GM10266 (cell line): ENCODE measurements around the gene TMEM272.

Experiments used
- DNase-seq: peaks from one replicate; pipeline ENCODE4 v3.0.0; 2012; ENCODE audit errors: extremely low spot score
- TF ChIP-seq, protein P1 (sequence below): IDR thresholded peaks from 2 replicates; pipeline ENCODE4 v1.5.1; 2012; ENCODE audit warnings: mild to moderate bottlenecking, low read depth; ENCODE audit not compliant: control insufficient read depth, insufficient read depth; ENCODE audit errors: missing control alignments

Gene TMEM272

GRCh38 chr13:51856027-51856736, 11.2 kb upstream of the TMEM272 start:
- no peak for DNase-seq
- TF ChIP-seq, protein P1, sequence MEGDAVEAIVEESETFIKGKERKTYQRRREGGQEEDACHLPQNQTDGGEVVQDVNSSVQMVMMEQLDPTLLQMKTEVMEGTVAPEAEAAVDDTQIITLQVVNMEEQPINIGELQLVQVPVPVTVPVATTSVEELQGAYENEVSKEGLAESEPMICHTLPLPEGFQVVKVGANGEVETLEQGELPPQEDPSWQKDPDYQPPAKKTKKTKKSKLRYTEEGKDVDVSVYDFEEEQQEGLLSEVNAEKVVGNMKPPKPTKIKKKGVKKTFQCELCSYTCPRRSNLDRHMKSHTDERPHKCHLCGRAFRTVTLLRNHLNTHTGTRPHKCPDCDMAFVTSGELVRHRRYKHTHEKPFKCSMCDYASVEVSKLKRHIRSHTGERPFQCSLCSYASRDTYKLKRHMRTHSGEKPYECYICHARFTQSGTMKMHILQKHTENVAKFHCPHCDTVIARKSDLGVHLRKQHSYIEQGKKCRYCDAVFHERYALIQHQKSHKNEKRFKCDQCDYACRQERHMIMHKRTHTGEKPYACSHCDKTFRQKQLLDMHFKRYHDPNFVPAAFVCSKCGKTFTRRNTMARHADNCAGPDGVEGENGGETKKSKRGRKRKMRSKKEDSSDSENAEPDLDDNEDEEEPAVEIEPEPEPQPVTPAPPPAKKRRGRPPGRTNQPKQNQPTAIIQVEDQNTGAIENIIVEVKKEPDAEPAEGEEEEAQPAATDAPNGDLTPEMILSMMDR = no peak

DNA sequence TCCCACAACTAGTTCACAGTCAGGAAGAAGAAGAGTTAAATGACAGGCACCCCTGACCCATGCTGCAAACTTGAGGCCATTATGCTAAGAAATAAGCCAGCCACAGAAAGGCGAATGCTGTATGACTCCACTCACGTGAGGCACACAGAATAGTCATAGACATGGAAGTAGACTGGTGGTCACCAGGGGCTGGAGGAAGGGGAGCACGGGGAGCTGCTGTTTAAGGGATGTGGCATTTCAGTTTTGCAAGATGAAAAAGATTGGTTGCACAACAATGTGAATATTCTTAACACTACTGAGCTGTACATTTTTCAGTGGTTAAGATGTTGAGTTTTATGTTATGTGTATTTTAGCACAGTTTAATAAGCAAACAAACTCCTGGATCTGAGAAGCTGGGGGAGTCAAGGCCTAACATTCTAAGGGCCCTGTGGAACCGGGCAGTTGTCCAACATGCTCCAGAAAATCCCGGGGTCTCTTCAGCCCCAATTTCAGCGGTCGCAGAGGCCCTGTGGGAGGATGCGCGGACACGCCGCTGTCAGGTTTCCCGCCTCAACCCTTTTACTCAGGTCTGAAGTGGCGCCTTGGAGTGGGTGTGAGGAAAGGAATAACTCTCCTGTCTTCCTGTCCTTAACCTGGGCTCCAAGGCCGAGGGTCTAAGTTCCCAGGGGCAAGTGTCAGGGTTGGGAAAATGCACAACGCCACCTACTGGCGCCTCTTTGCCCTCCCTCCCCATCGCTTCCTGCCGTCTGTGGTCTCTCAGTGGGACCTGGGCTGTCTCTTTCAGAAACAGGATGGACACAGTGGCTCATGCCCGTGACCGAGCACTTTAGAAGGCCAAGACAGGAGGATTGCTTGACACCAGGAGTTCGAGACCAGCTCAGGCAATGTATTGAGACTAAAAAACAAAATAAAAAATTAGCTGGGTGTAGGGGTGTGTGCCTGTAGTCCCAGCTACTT, 4.4 kb upstream of the TMEM272 start:
- TF ChIP-seq, protein P1 = peak; percentile 60
- peak; percentile 47 for DNase-seq

GRCh38 chr13:51848674-51849073, 3.7 kb upstream of the TMEM272 start:
- DNase-seq = no peak
- TF ChIP-seq, protein P1 = no peak

GRCh38 chr13:51846756-51847155, 1.8 kb upstream of the TMEM272 start:
- TF ChIP-seq, protein P1 = no peak
- no peak for DNase-seq

- no peak for DNase-seq
- TF ChIP-seq, protein P1 = no peak
Measured at GRCh38 chr13:51845574-51846318, 769 bp upstream of the TMEM272 start.

DNA sequence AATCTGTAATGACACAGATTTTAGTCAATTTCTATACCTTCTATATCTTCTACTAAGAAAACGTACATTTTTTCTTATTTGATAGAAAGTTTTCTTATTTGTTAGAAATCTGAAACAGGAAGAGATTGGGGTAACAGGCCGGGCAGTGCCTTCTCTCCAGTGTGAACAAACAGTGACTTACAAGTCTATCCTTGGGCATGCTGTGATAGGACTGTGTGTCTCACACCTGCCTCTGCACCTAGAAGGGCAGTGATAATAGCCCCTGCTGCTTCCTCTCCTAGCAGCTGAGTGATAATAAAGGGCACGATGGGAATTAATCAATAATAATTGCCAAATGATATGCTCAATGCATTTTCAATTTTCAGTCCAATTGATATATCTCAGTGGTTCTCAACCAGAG, 1.4 kb downstream of the TMEM272 start:
- no peak for DNase-seq
- TF ChIP-seq, protein P1 = no peak
